K562 (cell line): ENCODE measurements around the gene TRRAP. TPM values are rescaled to one million over a fixed set of nuclear protein-coding genes. Genes with fewer than 3 reads are reported as not detected.

Source experiments
- ELF4 ChIP-seq: fragments of 450-650 bp; formaldehyde crosslinking; IDR thresholded peaks from 2 replicates; pipeline ENCODE4 v1.4.0; 2022; ENCODE audit warnings: missing genetic modification characterization
- MYNN ChIP-seq, 2 experiments: sonication (generic); formaldehyde crosslinking in 1 of 2; IDR thresholded peaks; 2 replicates each; pipeline versions ENCODE4 v1.5.0 to v1.6.1; 2016 to 2020; ENCODE audit warnings: antibody characterized with exemption in 1 of 2, missing genetic modification reagents in 1 of 2
- NONO ChIP-seq, 2 experiments: fragments of 200-400 bp in 1 of 2; fragments of 450-650 bp in 1 of 2; formaldehyde crosslinking in 1 of 2; IDR thresholded peaks; 2 replicates each; pipeline ENCODE4 v1.6.1; 2017; ENCODE audit warnings: low read depth in 2 of 2, mild to moderate bottlenecking in 2 of 2, moderate library complexity in 2 of 2, low read length in 1 of 2
- OTX1 ChIP-seq: fragments of 450-650 bp; formaldehyde crosslinking; IDR thresholded peaks from 2 replicates; pipeline ENCODE4 v1.4.0; 2022; ENCODE audit warnings: mild to moderate bottlenecking
- PRPF4 ChIP-seq: fragments of 200-400 bp; formaldehyde crosslinking; IDR thresholded peaks from one replicate; pipeline ENCODE4 v1.6.1; 2017; ENCODE audit warnings: low read length, low read depth, mild to moderate bottlenecking; ENCODE audit not compliant: insufficient read depth, poor library complexity, severe bottlenecking
- XRCC3 ChIP-seq: fragments of 450-650 bp; IDR thresholded peaks from 2 replicates; pipeline ENCODE4 v1.6.1; 2017; ENCODE audit warnings: mild to moderate bottlenecking, moderate library complexity
- ZKSCAN3 ChIP-seq: fragments of 250-450 bp; sonication (Bioruptor Pico); IDR thresholded peaks from 2 replicates; pipeline ENCODE4 v1.4.0; 2020
- polyA plus RNA-seq, 8 experiments: library from polyadenylated mRNA; depleted of rRNA in 4 of 8; stranded (reverse) in 5 of 8; unstranded in 3 of 8; fragments of >200 nt; fragmentation: Nextera tagmentation in 2 of 8; fragmentation: Illumina TruSeq in 1 of 8; extraction: Ambion mirVana in 2 of 8; extraction: Trizol in 1 of 8; gene quantifications; 2 replicates each; pipeline versions ENCODE4 v1.2.1 to v1.2.3, GENCODE V29; 2011 to 2014; ENCODE audit warnings: inconsistent platforms in 1 of 8, missing spikeins in 1 of 8
- total RNA-seq, 7 experiments: library from RNA; depleted of rRNA in 6 of 7; stranded (reverse); fragments of >200 nt in 6 of 7; fragmentation: Illumina TruSeq in 2 of 7; extraction: Trizol in 2 of 7; gene quantifications; 2 replicates each; pipeline versions ENCODE4 v1.2.1 to v1.2.3, GENCODE V29; 2011 to 2021; ENCODE audit warnings: low replicate concordance in 1 of 7
- TF ChIP-seq, protein P1 (sequence below): fragments of 450-650 bp; formaldehyde crosslinking; IDR thresholded peaks from 2 replicates; pipeline ENCODE4 v1.4.0; 2020; ENCODE audit warnings: mild to moderate bottlenecking, moderate library complexity
- TF ChIP-seq, protein P2 (sequence below): sonication (generic); formaldehyde crosslinking; IDR thresholded peaks from 2 replicates; pipeline ENCODE4 v1.8.0; 2022; ENCODE audit warnings: missing genetic modification reagents, mild to moderate bottlenecking, borderline replicate concordance
- TF ChIP-seq, protein P3 (sequence below): fragments of 250-450 bp; sonication (Bioruptor Pico); IDR thresholded peaks from 2 replicates; pipeline ENCODE4 v1.4.0; 2020; ENCODE audit warnings: mild to moderate bottlenecking, moderate library complexity, borderline replicate concordance
- TF ChIP-seq, protein P4 (sequence below), 2 experiments: fragments of 450-650 bp; formaldehyde crosslinking in 1 of 2; IDR thresholded peaks; 2 replicates each; pipeline versions ENCODE4 v1.4.0 to v1.6.1; 2014 to 2020; ENCODE audit warnings: mild to moderate bottlenecking in 2 of 2, borderline replicate concordance in 1 of 2, low read depth in 1 of 2

The TRRAP gene
- total and polyA plus RNA-seq, 9 of the 15 experiments (the other 6 are each of a cell fraction or from before 2014, with no cell fraction given), result 1.3 to 47.2 (median 9.7) TPM

GRCh38 chr7:98841179-98841997 is 36.9 kb upstream of the TRRAP start (continued):
- TF ChIP-seq, protein P1, sequence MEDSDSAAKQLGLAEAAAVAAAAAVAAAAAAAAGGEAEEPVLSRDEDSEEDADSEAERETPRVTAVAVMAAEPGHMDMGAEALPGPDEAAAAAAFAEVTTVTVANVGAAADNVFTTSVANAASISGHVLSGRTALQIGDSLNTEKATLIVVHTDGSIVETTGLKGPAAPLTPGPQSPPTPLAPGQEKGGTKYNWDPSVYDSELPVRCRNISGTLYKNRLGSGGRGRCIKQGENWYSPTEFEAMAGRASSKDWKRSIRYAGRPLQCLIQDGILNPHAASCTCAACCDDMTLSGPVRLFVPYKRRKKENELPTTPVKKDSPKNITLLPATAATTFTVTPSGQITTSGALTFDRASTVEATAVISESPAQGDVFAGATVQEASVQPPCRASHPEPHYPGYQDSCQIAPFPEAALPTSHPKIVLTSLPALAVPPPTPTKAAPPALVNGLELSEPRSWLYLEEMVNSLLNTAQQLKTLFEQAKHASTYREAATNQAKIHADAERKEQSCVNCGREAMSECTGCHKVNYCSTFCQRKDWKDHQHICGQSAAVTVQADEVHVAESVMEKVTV (CRISPR knock-in tag), result peak; percentile 94
- TF ChIP-seq NONO (IDR thresholded peaks at IDR 0.05; ENCODE audit: low read depth in 2 of 2, low read length in 1 of 2), result no peak
- no peak for TF ChIP-seq ELF4 (CRISPR knock-in tag)
- no peak for TF ChIP-seq XRCC3
- TF ChIP-seq OTX1 (CRISPR knock-in tag), result no peak
- TF ChIP-seq ZKSCAN3 (CRISPR knock-in tag), result no peak
- TF ChIP-seq PRPF4, result no peak
- TF ChIP-seq MYNN (IDR thresholded peaks at IDR 0.05), result peak; percentile 92
- no peak for TF ChIP-seq MYNN (CRISPR knock-in tag; IDR thresholded peaks at IDR 0.05)
- TF ChIP-seq, protein P2, sequence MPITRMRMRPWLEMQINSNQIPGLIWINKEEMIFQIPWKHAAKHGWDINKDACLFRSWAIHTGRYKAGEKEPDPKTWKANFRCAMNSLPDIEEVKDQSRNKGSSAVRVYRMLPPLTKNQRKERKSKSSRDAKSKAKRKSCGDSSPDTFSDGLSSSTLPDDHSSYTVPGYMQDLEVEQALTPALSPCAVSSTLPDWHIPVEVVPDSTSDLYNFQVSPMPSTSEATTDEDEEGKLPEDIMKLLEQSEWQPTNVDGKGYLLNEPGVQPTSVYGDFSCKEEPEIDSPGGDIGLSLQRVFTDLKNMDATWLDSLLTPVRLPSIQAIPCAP (CRISPR knock-in tag), result no peak
- TF ChIP-seq, protein P3, sequence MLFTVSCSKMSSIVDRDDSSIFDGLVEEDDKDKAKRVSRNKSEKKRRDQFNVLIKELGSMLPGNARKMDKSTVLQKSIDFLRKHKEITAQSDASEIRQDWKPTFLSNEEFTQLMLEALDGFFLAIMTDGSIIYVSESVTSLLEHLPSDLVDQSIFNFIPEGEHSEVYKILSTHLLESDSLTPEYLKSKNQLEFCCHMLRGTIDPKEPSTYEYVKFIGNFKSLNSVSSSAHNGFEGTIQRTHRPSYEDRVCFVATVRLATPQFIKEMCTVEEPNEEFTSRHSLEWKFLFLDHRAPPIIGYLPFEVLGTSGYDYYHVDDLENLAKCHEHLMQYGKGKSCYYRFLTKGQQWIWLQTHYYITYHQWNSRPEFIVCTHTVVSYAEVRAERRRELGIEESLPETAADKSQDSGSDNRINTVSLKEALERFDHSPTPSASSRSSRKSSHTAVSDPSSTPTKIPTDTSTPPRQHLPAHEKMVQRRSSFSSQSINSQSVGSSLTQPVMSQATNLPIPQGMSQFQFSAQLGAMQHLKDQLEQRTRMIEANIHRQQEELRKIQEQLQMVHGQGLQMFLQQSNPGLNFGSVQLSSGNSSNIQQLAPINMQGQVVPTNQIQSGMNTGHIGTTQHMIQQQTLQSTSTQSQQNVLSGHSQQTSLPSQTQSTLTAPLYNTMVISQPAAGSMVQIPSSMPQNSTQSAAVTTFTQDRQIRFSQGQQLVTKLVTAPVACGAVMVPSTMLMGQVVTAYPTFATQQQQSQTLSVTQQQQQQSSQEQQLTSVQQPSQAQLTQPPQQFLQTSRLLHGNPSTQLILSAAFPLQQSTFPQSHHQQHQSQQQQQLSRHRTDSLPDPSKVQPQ (CRISPR knock-in tag), result no peak
- TF ChIP-seq, protein P4, sequence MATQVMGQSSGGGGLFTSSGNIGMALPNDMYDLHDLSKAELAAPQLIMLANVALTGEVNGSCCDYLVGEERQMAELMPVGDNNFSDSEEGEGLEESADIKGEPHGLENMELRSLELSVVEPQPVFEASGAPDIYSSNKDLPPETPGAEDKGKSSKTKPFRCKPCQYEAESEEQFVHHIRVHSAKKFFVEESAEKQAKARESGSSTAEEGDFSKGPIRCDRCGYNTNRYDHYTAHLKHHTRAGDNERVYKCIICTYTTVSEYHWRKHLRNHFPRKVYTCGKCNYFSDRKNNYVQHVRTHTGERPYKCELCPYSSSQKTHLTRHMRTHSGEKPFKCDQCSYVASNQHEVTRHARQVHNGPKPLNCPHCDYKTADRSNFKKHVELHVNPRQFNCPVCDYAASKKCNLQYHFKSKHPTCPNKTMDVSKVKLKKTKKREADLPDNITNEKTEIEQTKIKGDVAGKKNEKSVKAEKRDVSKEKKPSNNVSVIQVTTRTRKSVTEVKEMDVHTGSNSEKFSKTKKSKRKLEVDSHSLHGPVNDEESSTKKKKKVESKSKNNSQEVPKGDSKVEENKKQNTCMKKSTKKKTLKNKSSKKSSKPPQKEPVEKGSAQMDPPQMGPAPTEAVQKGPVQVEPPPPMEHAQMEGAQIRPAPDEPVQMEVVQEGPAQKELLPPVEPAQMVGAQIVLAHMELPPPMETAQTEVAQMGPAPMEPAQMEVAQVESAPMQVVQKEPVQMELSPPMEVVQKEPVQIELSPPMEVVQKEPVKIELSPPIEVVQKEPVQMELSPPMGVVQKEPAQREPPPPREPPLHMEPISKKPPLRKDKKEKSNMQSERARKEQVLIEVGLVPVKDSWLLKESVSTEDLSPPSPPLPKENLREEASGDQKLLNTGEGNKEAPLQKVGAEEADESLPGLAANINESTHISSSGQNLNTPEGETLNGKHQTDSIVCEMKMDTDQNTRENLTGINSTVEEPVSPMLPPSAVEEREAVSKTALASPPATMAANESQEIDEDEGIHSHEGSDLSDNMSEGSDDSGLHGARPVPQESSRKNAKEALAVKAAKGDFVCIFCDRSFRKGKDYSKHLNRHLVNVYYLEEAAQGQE (IDR thresholded peaks at IDR 0.05; ENCODE audit: borderline replicate concordance), result peak; percentile 88
- TF ChIP-seq, protein P4 (CRISPR knock-in tag; IDR thresholded peaks at IDR 0.05; ENCODE audit: low read depth), result no peak
